Stimulated activated CD8-positive, alpha-beta memory T cell treated with anti-CD3 and anti-CD28 coated beads, Interleukin-15, amount 100 ng/mL, for 24 hours (primary cell): ENCODE results near the gene CCNT1.
A peak's percentile ranks its signal among the peaks of the same experiment; 100 is the strongest.
"Not testable (repeated sequence)": the region's sequence is repeated elsewhere in the genome, so short reads cannot be mapped to it uniquely, and the experiment has no call there.

Experiments used
- DNase-seq: peaks from one replicate; pipeline ENCODE4 v3.0.0-alpha.2; 2020; ENCODE audit warnings: low read depth

CCNT1 gene

DNA sequence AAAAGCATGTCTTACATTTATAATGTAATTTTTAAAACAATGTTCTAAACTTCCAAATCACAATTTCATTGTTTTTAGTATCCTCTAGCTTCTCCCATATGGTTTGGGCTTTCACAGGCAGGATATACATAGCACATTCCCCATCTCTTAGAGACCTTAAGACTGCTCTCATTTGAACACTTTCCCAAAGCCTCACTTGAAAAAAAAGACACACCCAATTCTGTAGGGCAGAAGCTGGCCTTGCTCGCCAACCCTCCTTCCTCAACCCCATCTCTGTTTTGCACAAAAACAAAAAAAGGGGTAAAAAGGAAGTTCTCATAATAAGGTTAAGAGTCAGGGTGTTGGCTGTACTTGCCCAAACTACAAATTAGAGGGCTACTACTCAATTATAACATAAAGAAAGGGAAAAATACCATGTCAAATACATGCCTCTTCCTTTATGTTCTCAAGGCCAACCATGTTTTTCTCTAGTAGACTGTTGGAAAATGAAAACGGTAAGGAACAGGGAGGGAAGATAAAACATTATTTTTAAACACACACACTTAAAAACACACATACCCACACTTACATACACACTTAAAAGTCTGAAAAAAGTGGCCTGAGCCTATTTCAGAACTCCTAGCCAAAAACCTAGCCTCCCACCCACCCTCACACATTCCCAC, 24.6 kb downstream of the CCNT1 start:
- no peak for DNase-seq

- no peak for DNase-seq
Measured at GRCh38 chr12:48690990-48691389, 25.5 kb downstream of the CCNT1 start.

DNA sequence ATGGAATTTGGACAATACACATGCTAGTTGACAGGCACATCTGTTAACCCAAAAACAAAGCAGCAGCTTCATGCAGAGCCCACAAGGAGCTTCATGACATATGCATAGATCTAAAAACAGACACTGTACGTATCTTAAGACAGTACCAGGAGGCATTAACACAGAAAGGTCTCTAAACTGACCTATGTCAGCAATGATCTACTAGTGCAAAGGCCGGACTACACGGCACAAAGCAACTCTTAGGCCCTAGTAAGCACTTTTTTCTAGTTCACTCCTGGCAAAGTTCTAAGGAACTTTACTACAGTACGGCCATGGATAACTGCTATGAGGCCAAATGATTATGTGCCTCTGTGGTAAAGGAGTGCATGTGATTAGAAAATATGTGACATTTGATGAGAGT, 26.1 kb downstream of the CCNT1 start:
- DNase-seq, result no peak

- no peak for DNase-seq
Measured at GRCh38 chr12:48688836-48689235, 27.7 kb downstream of the CCNT1 start.

DNA sequence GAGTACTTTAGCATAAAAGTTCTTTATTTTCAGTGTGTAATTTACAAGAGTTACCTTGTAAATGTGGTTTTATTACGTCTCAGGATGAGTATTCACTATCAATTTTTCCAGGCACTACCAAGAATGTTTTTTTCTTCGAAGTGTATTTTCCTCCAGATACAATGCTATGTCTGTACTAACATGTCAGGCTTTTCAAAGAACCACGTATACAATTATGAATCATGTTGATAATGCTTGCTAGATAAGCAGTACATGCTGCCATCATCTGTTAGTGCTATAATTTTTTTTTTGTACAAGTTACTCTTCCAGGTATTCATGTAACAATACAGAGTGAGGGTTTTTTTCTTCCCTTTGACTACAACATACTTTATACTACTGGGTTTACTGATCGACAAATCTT, 28.9 kb downstream of the CCNT1 start:
- no peak for DNase-seq

- no peak for DNase-seq
Measured at GRCh38 chr12:48686615-48687334, 29.7 kb downstream of the CCNT1 start.

DNA sequence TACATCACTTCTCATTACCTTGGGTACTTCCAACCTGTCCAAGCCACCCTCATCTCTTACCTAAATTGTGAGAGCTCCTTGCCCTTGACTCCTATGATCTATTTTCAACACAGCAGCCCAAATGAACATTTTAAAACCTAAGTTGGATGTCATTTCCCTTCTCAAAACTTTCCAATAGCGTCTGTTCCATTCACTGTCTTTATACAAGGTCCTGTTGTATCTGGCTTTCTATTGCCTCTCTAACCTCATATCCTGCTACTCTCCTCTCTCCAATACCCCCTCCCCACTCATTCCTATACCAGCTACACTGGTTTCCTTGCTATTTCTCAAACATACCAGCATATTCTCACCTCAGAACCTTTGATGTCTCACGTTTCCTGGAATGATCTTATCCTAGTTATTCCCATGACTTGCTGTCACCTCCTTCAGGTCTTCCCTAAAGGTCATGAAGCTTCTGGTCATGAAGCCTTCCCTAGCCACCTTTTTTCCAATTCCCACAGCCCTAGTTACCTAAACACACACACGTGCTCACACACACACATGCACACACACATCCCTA, 30.4 kb downstream of the CCNT1 start:
- DNase-seq, result no peak

DNA sequence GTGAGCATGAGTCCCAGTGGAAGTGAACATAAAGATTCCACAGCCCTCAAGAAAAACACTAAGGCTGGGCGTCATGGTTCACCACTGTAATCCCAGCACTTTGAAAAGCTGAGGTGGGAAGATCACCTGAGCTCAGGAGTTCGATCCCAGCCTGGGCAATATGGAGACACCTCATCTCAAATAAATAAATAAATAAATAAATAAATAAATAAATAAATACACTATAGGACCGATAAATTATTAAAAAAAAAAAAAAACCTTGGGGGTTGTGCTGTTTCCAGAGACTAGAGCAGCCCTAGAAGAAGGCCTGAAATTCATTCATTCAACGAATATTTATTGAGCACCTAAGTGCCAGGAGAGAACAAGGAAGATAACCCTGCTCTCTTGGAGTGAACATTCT, 33.0 kb downstream of the CCNT1 start:
- no peak for DNase-seq

DNA sequence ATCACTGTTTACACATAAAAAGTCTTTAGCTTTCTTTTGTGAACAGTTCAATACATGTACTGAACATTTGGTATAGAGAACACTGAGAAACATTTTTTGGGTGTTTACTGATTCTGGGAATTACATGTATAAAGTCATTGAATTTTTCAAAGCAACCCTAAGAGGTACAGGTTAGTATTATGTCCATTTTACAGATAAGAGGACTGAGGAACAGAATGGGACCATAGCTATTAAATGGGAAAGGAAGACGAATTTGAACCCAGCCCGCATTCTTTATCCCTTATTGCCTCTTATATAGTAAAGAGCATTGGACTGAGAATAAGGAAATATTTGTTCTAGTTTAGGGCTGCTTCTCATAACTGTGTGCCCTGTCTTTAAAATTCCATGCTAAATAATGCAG, 33.6 kb downstream of the CCNT1 start:
- DNase-seq, result no peak

GRCh38 chr12:48682533-48682905, 34.0 kb downstream of the CCNT1 start:
- DNase-seq, result not testable (repeated sequence)

- peak; percentile 89 for DNase-seq
Measured at GRCh38 chr12:48681710-48682532, 34.6 kb downstream of the CCNT1 start, which contains the start of gene KANSL2. Gene KANSL2 (minus strand): TSS chr12:48682238. CDS start chr12:48681632, 606 bp downstream.

DNA sequence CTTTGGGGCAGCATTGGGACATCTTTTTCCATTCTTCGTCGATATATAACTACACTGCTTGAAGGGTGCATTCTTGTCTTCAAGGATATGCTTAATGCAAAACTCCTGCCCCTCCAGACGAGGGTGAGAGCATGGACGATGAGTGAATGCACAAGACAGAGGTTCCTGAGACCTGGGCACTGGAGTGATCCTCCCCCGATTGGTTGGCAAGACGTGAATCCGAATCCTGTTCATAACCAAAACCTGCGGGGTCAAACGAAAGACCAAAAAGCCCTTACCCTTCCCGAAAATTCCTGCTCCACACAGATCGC, 35.2 kb downstream of the CCNT1 start:
- DNase-seq, result no peak

- DNase-seq, result no peak
Measured at GRCh38 chr12:48680861-48681260, 35.6 kb downstream of the CCNT1 start.

GRCh38 chr12:48678551-48679185, 37.8 kb downstream of the CCNT1 start:
- no peak for DNase-seq

GRCh38 chr12:48671231-48671856, 45.2 kb downstream of the CCNT1 start:
- no peak for DNase-seq

- DNase-seq, result no peak
Measured at GRCh38 chr12:48668996-48669395, 47.5 kb downstream of the CCNT1 start.

DNA sequence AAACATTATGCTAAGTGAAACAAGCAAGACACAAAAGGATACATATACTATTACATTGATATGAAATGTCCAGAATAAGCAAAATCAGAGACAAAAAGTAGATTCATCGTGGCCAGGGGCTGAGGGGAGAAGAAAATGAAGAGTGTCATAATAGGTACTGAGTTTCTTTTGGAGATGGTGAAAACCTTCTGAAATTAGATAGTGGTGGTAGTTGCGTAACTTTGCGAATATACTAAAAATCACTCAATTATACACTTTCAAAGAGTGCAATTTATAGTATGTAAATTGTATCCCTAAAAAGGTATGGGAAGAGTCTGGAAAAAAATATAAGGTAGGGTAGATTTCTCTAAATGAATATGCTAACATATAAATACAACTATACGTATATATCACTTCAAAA, 56.6 kb downstream of the CCNT1 start:
- DNase-seq, result no peak

DNA sequence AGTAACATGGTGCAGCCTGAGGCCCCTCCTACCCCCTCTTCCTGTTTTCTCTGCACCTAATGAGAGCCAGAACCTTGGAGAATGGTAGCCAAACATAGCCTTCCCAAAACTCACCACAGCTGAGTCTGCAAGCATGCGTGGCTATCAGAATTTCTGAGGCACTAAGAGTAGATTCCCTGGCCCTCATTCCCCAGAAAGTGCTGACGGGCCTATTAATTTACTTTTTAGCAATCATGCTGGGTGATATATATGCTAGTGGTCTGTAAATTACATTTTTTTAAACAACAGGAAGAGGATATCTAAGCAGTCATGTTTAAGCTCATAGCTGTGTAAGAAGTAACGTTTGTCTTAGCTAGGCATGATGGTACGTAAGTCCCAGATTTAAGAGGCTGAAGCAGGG, 64.8 kb downstream of the CCNT1 start:
- DNase-seq, result no peak

GRCh38 chr12:48645354-48645753, 71.2 kb downstream of the CCNT1 start:
- not testable (repeated sequence) for DNase-seq

GRCh38 chr12:48643011-48643410, 73.5 kb downstream of the CCNT1 start:
- DNase-seq, result no peak

- not testable (repeated sequence) for DNase-seq
Measured at GRCh38 chr12:48641752-48642555, 74.6 kb downstream of the CCNT1 start.
